Measurements from ENCODE around the gene SLC4A4. TPM values are rescaled to one million over a fixed set of nuclear protein-coding genes. Genes with fewer than 3 reads are reported as not detected.

The SLC4A4 gene
- total and polyA plus RNA-seq, 2 of the 8 experiments (the other 6 are each of a cell fraction or from before 2014, with no cell fraction given): 0.67 to 2.8 TPM

DNA sequence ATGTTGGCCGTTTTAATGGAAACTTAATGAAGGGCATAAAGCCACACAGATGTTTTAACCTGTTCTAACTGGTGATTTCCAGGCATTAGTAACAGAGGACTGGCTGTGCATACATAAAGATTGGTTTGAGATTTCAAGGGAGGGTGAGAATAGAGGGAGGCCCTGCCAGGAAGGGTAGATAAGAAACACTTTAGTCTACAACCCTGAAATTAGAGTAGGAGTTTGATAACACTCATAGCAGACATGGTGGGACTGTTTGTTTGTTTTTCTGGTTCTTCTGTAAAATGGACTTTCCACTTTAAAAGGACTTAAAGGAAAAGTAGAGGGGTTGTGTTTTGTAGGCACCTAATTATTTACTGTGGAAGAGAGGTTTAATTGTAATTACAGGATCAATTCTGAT is 16.2 kb downstream of the SLC4A4 start:
- H3K9ac ChIP-seq (replicated peaks in 1 of 4; ENCODE audit: extremely low read depth in 1 of 4, low read depth in 3 of 4, low read length in 3 of 4): no peak overlapping the region
- H3K9me3 ChIP-seq (ENCODE audit: insufficient read depth in 2 of 2, low read depth in 1 of 2, low read length in 1 of 2): no peaks in the 10 kb centered on the region
- ChIA-PET POLR2A (ENCODE audit: partially characterized antibody) (no interaction called here), CTCF (ENCODE audit: partially characterized antibody) (interaction anchor here (1.8 kb wide), 1 partner anchor 9 kb away, joined by 4 read pairs; no protein-coding TSS in a partner anchor)
- no peak overlapping the region for H2BK120ac ChIP-seq (replicated peaks; ENCODE audit: low read depth, low read length)
- H2BK20ac ChIP-seq (ENCODE audit: low read length): no peak overlapping the region
- H3K4ac ChIP-seq (replicated peaks; ENCODE audit: insufficient read length, low read depth, low read length): no peak overlapping the region
- H2BK5ac ChIP-seq (ENCODE audit: low read depth, low read length): no peak overlapping the region
- H3K23me2 ChIP-seq (ENCODE audit: low read depth, low read length): no peaks in the 10 kb centered on the region
- no peak for DNase-seq (ENCODE audit: low read depth in 1 of 2, low spot score in 2 of 2)
- no peak overlapping the region for H3K23ac ChIP-seq (ENCODE audit: insufficient read length)
- no peak overlapping the region for H3K18ac ChIP-seq (ENCODE audit: extremely low read depth, low read length)
- H3K36me3 ChIP-seq (ENCODE audit: control insufficient read depth in 2 of 4, insufficient read depth in 4 of 4, low read length in 3 of 4): no peaks in the 10 kb centered on the region
- H3K4me3 ChIP-seq (ENCODE audit: extremely low read depth in 1 of 4, insufficient read depth in 2 of 4, low read depth in 3 of 4, low read length in 4 of 4): no peak overlapping the region
- H2AK5ac ChIP-seq (ENCODE audit: low read depth, low read length): no peak overlapping the region
- H4K8ac ChIP-seq (ENCODE audit: extremely low read depth, insufficient read depth, low read length): no peak overlapping the region
- H2BK15ac ChIP-seq (ENCODE audit: low read length): no peak overlapping the region
- H4K20me1 ChIP-seq (replicated peaks in 1 of 2; ENCODE audit: control insufficient read depth in 1 of 2, insufficient read depth in 2 of 2, low read length in 2 of 2): no peaks in the 10 kb centered on the region
- H3K79me2 ChIP-seq (ENCODE audit: control insufficient read depth in 1 of 2, insufficient read depth in 2 of 2, low read length in 2 of 2): no peaks in the 10 kb centered on the region
- H3K14ac ChIP-seq (ENCODE audit: insufficient read length): no peak overlapping the region
- no peak for FAIRE-seq
- no peak overlapping the region for H2AFZ ChIP-seq (ENCODE audit: low read length)
- no peak overlapping the region for H3K4me2 ChIP-seq (ENCODE audit: insufficient read depth in 1 of 2, low read depth in 2 of 2, low read length in 2 of 2)
- no peak overlapping the region for H3K56ac ChIP-seq (replicated peaks; ENCODE audit: insufficient read length, low read depth, low read length)
- no peak overlapping the region for H2BK12ac ChIP-seq (ENCODE audit: low read depth, low read length)
- no peaks in the 10 kb centered on the region for H3K79me1 ChIP-seq (ENCODE audit: low read depth, low read length)
- no peak overlapping the region for H3K27ac ChIP-seq (ENCODE audit: low read depth, low read length)
- H4K5ac ChIP-seq (ENCODE audit: insufficient read length, low read depth, low read length): no peak overlapping the region
- H4K91ac ChIP-seq (replicated peaks; ENCODE audit: insufficient read length, low read length): no peak overlapping the region
- no peaks in the 10 kb centered on the region for H3K4me1 ChIP-seq (replicated peaks in 1 of 4; ENCODE audit: control insufficient read depth in 3 of 4, insufficient read depth in 4 of 4, low read length in 3 of 4)
- H3K27me3 ChIP-seq (replicated peaks in 1 of 4; ENCODE audit: control insufficient read depth in 3 of 4, extremely low read depth in 1 of 4, insufficient read depth in 3 of 4, low read length in 3 of 4): peaks cover 0 to 1% (median 0%) of the 10 kb centered on the region in 4 experiments; a peak in 1 of 7 replicates
- WGBS, 2 experiments (ENCODE audit: extremely low coverage in 1 of 2, insufficient coverage in 1 of 2, insufficient read length in 1 of 2, insufficient replicate concordance in 2 of 2, low coverage in 1 of 2, low lambda C conversion rate in 2 of 2, missing lambda C conversion rate in 1 of 2): 92% methylated on average over 1 of the region's 1 CpG; no CpG with 5 or more reads in 1 of the 2 experiments
- TF ChIP-seq KDM1A (IDR thresholded peaks at IDR 0.05; ENCODE audit: borderline replicate concordance, low read length): no peak
- TF ChIP-seq RXRA (IDR thresholded peaks at IDR 0.05; ENCODE audit: insufficient read depth, low read depth, low read length): no peak
- TF ChIP-seq CREB1 (IDR thresholded peaks at IDR 0.05): no peak

Measured in H1 (cell line).